ENCODE results near the gene GPHN.

GRCh38 chr14:66850258-66850888, 342.4 kb downstream of the GPHN start:
- TF ChIP-seq EMX1 (CRISPR knock-in tag; IDR thresholded peaks at IDR 0.05) (no peak), USF2 (CRISPR knock-in tag; IDR thresholded peaks at IDR 0.05) (no peak), ZNF263 (CRISPR knock-in tag; IDR thresholded peaks at IDR 0.05; ENCODE audit: low read depth) (no peak), CTCF (IDR thresholded peaks at IDR 0.05) (no peak), FOXJ3 (CRISPR knock-in tag; IDR thresholded peaks at IDR 0.05; ENCODE audit: borderline replicate concordance) (no peak), FOXP1 (CRISPR knock-in tag; IDR thresholded peaks at IDR 0.05; ENCODE audit: borderline replicate concordance) (no peak), USF1 (CRISPR knock-in tag; IDR thresholded peaks at IDR 0.05) (no peak)
